ENCODE data around the gene THAP12.

THAP12 gene

DNA sequence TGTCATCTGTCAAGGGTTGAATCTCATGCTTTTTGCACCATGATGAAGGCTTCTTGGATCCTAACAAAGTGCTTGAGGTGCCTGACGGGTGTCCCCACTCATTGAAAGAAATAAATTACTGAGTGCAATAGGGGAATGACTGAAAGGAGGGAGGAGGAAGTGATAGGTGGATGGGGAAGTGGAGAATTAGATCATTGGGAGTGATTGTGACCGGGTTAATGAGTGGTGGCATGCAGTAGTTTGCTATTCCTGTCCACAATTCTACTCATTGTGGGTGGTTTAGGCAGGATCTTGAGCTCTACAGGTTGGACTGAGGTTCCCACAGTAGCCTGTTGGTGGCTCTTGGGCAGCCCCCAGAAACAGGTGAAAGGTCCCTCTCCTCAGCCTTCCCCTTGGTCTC is 44.3 kb downstream of the THAP12 start:
- no peak overlapping the region for H3K4me3 ChIP-seq (ENCODE audit: low read depth, low read length)
- TF ChIP-seq CTCF (IDR thresholded peaks at IDR 0.05; ENCODE audit: low read depth, low read length) = no peak

GRCh38 chr11:76335842-76336241 is 45.1 kb downstream of the THAP12 start:
- no peak for TF ChIP-seq CTCF (IDR thresholded peaks at IDR 0.05; ENCODE audit: low read depth, low read length)
- no peak overlapping the region for H3K4me3 ChIP-seq (ENCODE audit: low read depth, low read length)

- H3K4me3 ChIP-seq (ENCODE audit: low read depth, low read length) = no peak overlapping the region
- no peak for TF ChIP-seq CTCF (IDR thresholded peaks at IDR 0.05; ENCODE audit: low read depth, low read length)
Measured at GRCh38 chr11:76334826-76335389, 46.0 kb downstream of the THAP12 start.

- no peak for TF ChIP-seq CTCF (IDR thresholded peaks at IDR 0.05; ENCODE audit: low read depth, low read length)
- H3K4me3 ChIP-seq (ENCODE audit: low read depth, low read length) = no peak overlapping the region
Measured at GRCh38 chr11:76330651-76331050, 50.3 kb downstream of the THAP12 start.

DNA sequence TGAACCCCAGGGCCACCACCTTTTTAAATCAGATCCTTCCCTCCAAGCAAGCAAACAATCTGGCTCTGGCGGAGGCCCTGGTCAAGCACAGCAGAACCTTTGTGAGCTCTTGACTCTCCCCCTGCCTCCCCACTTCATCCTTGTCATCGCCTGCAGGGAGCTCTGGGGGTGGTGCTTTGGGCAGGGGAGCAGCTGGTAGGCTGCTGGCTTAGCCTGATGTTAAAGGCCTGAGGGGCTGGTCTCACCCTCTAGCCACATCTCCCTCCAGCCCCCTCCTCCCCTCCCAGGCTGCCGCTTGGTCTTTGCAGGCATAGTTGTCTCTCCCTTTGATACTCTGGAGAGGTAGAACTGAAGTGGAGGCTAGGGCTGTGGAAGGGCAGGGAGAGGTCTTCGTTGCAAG is 50.9 kb downstream of the THAP12 start:
- H3K4me3 ChIP-seq (ENCODE audit: low read depth, low read length) = no peak overlapping the region
- no peak for TF ChIP-seq CTCF (IDR thresholded peaks at IDR 0.05; ENCODE audit: low read depth, low read length)

DNA sequence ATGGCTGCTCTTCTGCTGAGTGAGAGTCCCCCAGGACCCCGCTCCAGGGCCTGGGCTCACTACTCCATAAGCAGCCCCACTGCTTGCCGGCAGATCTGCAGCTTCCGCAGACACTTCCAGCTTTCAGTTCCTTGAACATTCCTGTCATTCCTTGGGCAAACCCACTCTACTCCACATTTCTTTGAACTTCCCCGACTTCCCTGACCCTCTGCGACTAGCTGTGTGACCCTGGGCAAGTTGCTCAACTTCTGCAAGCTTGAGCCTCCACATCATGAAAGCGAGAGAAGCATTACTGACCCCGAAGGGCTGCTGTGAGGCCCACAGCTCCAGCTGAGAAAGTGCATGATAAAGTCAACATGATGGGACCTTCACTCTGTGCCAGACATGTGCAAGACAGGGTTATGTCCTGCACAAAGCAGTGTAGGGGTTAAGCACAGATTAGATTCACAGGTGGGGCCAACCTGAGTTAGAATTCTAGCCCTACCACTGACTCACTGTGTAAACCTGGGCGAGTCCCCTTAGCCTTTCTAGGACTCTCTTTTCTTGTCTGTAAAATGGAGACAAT is 51.8 kb downstream of the THAP12 start:
- no peak overlapping the region for H3K4me3 ChIP-seq (ENCODE audit: low read depth, low read length)
- no peak for TF ChIP-seq CTCF (IDR thresholded peaks at IDR 0.05; ENCODE audit: low read depth, low read length)

DNA sequence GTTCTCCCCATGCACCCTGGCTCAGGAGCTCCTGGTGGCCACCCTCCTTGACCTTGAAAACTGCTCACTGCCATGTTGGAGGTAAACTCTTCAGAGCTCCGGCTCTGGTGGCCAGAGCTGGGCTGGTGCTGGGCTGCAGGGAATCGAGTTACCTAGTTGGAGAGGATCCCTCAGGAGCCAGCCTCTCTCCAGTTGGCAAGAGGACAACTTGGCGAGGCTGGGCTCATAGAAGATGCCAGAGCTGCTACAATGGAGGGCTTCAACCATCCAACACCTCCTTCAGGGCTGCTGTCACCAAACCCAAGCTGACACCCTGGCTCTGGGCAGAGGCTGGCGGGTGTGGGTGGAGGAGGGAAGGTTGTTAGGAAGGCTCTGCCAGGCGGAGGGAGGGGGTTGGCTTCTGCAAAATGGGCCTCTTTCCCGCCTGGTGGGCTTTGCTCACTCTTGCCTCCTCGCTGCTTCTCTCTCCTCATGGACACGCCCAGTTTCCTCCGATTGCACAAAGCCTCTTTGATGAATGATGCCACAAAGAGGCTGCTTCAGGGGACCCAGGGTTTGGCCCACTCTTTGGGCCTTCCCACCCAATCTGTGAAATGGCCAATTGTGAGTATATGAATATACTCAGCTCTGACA is 53.1 kb downstream of the THAP12 start:
- no peak overlapping the region for H3K4me3 ChIP-seq (ENCODE audit: low read depth, low read length)
- no peak for TF ChIP-seq CTCF (IDR thresholded peaks at IDR 0.05; ENCODE audit: low read depth, low read length)

Measured in WI38 (cell line).